NCI-H82 treated with DMSO at 0.1 percent for 48 hours (cell line): ENCODE results near the gene CUBN.

Source experiments
- DNase-seq: peaks from one replicate; lab custom pipeline; 2025; ENCODE audit not compliant: unreplicated experiment; lab: John Stamatoyannopoulos, UW

The CUBN gene

DNA sequence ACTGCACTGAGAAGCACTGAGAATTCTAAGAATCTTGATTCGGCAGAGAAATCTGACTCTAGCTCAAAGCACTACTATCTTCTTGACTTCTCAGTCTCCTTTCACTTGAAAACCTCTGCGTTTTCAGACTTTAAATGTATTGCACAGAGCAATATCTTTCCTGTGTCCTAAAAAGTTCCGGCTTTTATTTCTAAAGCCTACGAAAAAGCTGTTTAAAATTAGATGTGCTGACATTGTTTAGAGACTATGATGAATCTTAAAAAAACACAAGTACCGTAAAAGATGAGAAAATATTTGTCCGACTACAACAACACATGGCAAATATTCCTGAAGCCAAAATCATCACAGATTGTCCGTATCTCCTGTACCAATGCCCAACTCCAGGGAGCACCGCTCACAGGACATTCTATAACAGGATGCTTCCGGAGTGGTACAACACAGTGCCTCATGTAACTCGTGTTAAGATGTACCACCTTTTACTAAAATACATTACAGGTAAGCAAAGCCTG is 136.9 kb downstream of the CUBN start:
- no peak for DNase-seq

DNA sequence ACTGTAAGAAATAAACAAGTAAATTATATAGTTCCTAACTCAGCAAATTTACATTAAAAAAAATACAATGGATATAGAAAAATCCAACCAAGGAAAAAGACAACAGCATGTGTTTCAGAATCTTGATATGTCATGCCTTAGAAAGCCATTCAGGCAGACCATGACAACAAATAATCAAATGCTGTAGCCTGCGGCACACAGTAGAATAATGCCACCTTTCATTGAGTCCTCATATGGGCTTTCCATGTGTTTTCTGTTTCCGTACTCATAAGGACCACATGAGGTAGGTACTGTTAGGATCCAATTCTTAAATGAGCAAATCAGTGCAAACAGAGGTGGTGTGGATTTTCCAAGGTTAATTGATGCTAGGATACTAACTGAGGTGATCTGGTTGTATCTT is 138.6 kb downstream of the CUBN start:
- no peak for DNase-seq

GRCh38 chr10:16989826-16990293 is 139.8 kb downstream of the CUBN start:
- no peak for DNase-seq

DNA sequence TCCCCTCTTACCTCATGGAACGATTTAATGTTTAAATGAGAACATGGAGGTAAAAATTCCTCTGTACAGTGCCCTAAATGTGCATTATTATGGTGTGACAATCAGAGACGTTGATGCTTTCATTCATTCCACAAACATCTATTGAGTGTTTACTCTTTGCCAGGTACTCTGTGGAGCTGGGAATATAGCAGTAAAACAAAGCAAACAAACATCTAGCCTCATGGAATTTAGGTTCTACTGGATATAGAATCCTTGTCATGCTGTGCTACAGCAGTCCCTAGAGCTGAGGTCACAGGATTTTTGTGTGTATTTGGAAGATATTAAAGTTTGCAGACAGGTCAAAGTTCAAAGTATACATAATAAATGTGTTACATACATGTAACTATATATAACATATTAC is 140.7 kb downstream of the CUBN start:
- DNase-seq = no peak

DNA sequence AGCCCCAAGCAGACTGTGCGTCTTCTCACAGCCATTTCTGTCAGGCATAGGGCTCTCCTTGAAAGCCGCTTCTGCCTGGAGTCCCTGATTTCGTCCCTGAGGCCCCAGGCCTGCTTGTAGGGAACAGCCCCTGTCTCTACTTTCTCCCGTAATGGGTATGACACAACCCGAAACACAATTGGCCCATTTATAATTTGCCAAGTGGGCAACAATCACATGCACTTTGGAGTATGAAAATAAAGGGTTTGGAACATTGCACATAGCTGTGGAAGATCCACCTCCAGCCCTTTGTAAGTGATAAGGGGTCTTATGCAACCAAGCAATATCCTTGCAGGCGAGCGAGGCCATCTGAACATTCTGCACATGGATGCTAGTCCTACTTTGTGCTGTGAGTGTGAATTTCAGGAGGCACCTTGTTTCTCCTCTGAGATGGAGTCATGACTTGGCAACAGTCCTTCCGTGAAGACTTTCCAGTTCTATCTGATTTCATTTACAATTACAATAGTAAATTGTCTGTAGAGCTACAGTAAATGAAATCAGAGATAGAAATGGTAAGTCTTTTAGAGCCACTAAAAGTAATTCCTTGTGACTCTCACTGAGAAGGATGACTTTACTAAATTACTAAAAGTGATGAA is 141.5 kb downstream of the CUBN start:
- DNase-seq = no peak

GRCh38 chr10:16987206-16987621 is 142.4 kb downstream of the CUBN start:
- no peak for DNase-seq

- no peak for DNase-seq
Measured at GRCh38 chr10:16986406-16987205, 143.0 kb downstream of the CUBN start.

GRCh38 chr10:16986082-16986405 is 143.6 kb downstream of the CUBN start:
- DNase-seq = no peak

DNA sequence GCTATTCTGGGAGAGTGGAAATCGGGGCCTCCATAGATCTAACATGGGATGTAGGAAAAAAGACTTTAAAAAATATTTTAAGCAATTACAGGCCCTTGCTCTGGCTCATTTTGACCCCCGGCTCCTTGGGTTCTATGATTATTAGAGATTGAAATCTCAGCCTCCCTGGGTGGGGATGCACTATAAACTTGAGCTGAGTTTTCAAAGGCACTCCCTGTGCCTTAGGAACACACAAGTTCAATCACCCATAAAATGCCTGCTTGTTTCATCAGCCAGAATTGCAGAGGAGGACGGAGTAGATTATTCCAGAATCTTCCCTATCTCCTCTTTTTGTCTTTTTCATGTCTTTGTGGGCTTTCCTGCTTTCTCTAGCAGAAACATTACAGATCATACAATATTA is 145.4 kb downstream of the CUBN start:
- no peak for DNase-seq

- DNase-seq = no peak
Measured at GRCh38 chr10:16976803-16977202, 152.8 kb downstream of the CUBN start.

- no peak for DNase-seq
Measured at GRCh38 chr10:16975188-16975587, 154.4 kb downstream of the CUBN start.

GRCh38 chr10:16968416-16969041 is 161.1 kb downstream of the CUBN start:
- no peak for DNase-seq

DNA sequence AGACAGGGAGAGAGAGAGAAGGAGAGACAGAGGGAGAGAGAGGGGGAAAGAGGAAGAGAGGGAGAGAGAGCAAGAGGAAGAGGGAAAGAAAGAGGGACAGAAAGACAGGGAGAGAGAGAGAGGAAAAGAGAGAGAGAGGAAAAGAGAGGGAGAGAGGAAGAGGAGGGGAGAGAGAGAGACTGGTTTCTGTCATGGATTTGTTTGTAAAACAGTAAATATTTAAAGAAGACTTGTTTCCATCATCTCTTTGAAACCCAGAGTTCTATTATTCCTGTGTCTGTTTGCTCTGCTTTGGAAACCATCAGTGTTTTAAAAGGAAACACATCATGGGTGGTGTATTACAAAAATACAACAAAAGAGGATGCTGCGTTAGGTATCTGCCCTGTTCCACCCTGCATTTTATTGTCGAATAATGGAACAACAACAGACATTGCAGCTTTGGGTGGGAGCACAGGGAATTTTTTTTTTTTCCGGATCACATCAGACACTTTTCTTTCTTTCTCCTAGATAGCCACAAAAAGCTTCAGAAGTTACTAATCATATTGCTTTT is 161.7 kb downstream of the CUBN start:
- no peak for DNase-seq

GRCh38 chr10:16966991-16967865 is 162.4 kb downstream of the CUBN start:
- no peak for DNase-seq

DNA sequence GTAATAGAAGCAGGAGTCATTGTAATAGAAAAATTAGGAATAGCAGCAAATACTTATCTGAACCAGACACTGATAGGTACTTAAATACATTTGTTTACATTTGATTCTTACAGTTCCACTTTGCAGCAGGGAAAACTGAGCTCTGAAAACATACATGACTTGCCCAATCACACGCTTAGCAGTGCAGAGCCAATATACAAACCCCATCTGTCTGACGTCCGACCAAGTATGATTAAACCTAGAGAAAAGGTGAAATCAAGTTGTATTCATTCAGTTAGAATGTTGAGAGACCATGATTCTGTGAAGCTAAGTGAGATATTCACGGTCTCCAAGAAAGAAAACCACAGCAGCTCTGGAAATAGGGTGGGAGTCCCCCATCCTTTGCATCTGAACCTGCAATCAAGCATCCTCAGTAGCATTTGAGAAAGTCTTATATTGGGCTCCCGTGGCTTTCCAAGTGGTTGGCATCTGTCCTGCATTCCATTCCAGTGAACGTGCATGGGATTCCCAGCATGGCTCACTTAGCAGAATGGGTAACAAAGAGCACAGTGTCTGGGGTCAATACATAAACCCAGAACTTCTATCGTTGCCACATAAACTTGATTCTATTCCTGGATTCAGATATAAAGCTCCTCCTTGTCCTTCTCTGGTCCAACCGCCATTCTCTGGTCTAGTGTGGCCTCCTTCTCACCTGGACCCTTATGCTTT is 163.7 kb downstream of the CUBN start:
- no peak for DNase-seq

- no peak for DNase-seq
Measured at GRCh38 chr10:16965344-16965616, 164.3 kb downstream of the CUBN start.

DNA sequence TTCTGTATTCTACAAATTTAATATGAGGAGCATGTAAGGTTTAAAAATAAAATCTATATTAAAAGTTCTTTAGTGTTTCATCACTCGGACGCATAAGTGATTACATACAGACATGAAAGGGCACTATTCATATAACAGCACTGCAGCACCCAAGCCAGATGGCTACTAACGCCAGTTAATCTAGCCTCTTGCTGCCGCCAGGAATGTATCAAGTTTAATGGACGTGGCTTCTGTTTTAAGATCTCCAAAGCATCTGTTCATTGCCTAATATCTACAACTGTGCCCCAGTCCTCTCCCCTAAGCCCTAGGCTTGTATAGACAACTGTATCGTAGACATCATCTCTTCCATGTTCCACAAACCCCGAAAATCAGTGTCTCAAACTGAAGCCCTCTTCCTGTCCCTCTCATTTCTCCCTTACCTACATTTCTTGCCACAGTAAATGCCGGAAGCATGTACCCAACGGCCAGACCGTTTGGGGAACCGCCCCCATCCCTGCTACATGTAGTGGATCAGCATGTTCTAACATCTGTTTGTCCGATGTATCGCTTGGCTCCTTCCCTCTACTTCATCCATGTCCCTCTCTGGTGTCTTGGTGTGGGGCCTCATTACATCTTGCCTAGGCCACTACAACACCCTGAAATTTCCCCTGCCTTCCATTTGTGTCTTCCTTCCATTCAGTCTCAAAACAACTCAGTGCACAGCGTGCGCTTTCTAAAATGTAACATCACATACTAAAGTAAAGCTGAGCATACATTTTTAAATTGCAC is 164.9 kb downstream of the CUBN start:
- DNase-seq = peak; percentile 41

GRCh38 chr10:16960551-16960950 is 169.1 kb downstream of the CUBN start:
- DNase-seq = no peak

- DNase-seq = no peak
Measured at GRCh38 chr10:16957038-16957437, 172.6 kb downstream of the CUBN start.
